A549 (cell line): ENCODE data around the gene TMC4. TPM values are rescaled to one million over a fixed set of nuclear protein-coding genes. Genes with fewer than 3 reads are reported as not detected.
"Not testable (repeated sequence)": the region's sequence is repeated elsewhere in the genome, so short reads cannot be mapped to it uniquely, and the experiment has no call there.

Source experiments
- ATAC-seq, 2 experiments: fragments of 200-7000 bp in 1 of 2; fragments of >200 bp in 1 of 2; cut with Nextera tagmentation in 1 of 2; cut with Tn5 transposase in 1 of 2; 3 replicates each; pipeline versions ENCODE4 v1.8.0 to v1.9.1; 2018 to 2020; ENCODE audit warnings: mild to moderate bottlenecking in 1 of 2, moderate library complexity in 1 of 2
- CTCF ChIA-PET: fragments of 300-600 bp; sonication (Branson Sonifier 250); formaldehyde crosslinking; extraction: SDS; loops from one replicate; lab custom pipeline; 2021; ENCODE audit warnings: antibody characterized with exemption, inconsistent platforms; lab: Yijun Ruan, JAX
- POLR2A ChIA-PET: fragments of 350-600 bp; formaldehyde crosslinking; extraction: SDS; loops from one replicate; lab custom pipeline; 2021; ENCODE audit warnings: antibody characterized with exemption, inconsistent platforms; lab: Yijun Ruan, JAX
- DNase-seq, 2 experiments: peaks; one replicate each; pipeline versions ENCODE4 v3.0.0 to v3.0.0-alpha.2; 2011 to 2016; ENCODE audit warnings: low read depth in 1 of 2, low spot score in 1 of 2
- FAIRE-seq: peaks from 2 replicates; lab custom pipeline; 2011; peaks lifted over from hg19 to GRCh38; lab: Jason Lieb, UNC
- H3K27ac ChIP-seq, 2 experiments: fragments of >200 bp; sonication (Bioruptor Twin); formaldehyde crosslinking; 3 replicates each; pipeline ENCODE4 v1.5.1; 2016 to 2017
- H3K4me1 ChIP-seq: fragments of >200 bp; sonication (Bioruptor Twin); formaldehyde crosslinking; 3 replicates; pipeline ENCODE4 v1.6.1; 2016
- H3K4me2 ChIP-seq: fragments of >200 bp; sonication (Bioruptor Twin); formaldehyde crosslinking; 3 replicates; pipeline ENCODE4 v1.6.1; 2016
- H3K4me3 ChIP-seq: fragments of >200 bp; sonication (Bioruptor Twin); formaldehyde crosslinking; 3 replicates; pipeline ENCODE4 v1.5.1; 2016
- H3K9me3 ChIP-seq: fragments of >200 bp; sonication (Bioruptor Twin); formaldehyde crosslinking; 3 replicates; pipeline ENCODE4 v1.6.1; 2016
- BHLHE40 ChIP-seq: IDR thresholded peaks from 2 replicates; pipeline ENCODE4 v1.6.1; 2012; ENCODE audit warnings: low read depth, low read length, inconsistent platforms
- EHF ChIP-seq: fragments of 250-450 bp; sonication (Bioruptor Pico); IDR thresholded peaks from 2 replicates; pipeline ENCODE4 v1.5.0; 2020; ENCODE audit warnings: mild to moderate bottlenecking
- EHMT2 ChIP-seq: fragments of 200-600 bp; sonication (generic); IDR thresholded peaks from 2 replicates; pipeline ENCODE4 v1.6.1; 2016; ENCODE audit warnings: antibody characterized with exemption, low read depth, mild to moderate bottlenecking, moderate library complexity
- EP300 ChIP-seq, 2 experiments: fragments of >200 bp; sonication (Bioruptor Twin); formaldehyde crosslinking; IDR thresholded peaks; 2 replicates in 1 of 2; 3 replicates in 1 of 2; pipeline ENCODE4 v1.6.1; 2016 to 2017
- REST ChIP-seq: fragments of 200-600 bp; sonication (generic); IDR thresholded peaks from 2 replicates; pipeline ENCODE4 v1.6.1; 2016; ENCODE audit warnings: antibody characterized with exemption, mild to moderate bottlenecking, moderate library complexity
- TP53 ChIP-seq: fragments of 250-450 bp; sonication (Bioruptor Pico); IDR thresholded peaks from 2 replicates; pipeline ENCODE4 v1.5.0; 2021; ENCODE audit warnings: mild to moderate bottlenecking, moderate library complexity
- ZNF302 ChIP-seq: fragments of 250-450 bp; sonication (Bioruptor Pico); IDR thresholded peaks from 2 replicates; pipeline ENCODE4 v1.9.0; 2021; ENCODE audit warnings: inconsistent platforms, mild to moderate bottlenecking, moderate library complexity
- WGBS: methylation state at CpG from one replicate; pipeline ENCODE4 v1.1.6; 2017; ENCODE audit errors: missing lambda C conversion rate; 5-methylcytosine and 5-hydroxymethylcytosine counted together
- polyA plus RNA-seq, 4 experiments: library from polyadenylated mRNA; depleted of rRNA in 3 of 4; stranded (reverse); fragments of >200 nt; fragmentation: RNase III in 1 of 4; extraction: RNeasy Plus Mini Kit Qiagen cat#74134 plus additional on column Dnase treatment in 1 of 4; gene quantifications; 2 replicates in 3 of 4; 3 replicates in 1 of 4; pipeline ENCODE4 v1.2.3, GENCODE V29; 2011 to 2017
- TF ChIP-seq, protein P1 (sequence below): fragments of 250-450 bp; sonication (Bioruptor Pico); IDR thresholded peaks from 2 replicates; pipeline ENCODE4 v1.5.0; 2021; ENCODE audit warnings: mild to moderate bottlenecking, moderate library complexity, borderline replicate concordance
- TF ChIP-seq, protein P2 (sequence below): fragments of 250-450 bp; sonication (Bioruptor Pico); IDR thresholded peaks from 2 replicates; pipeline ENCODE4 v1.5.0; 2020; ENCODE audit warnings: low read depth, mild to moderate bottlenecking, moderate library complexity

The TMC4 gene
- polyA plus RNA-seq, 2 of the 4 experiments (the other 2 are of a cell fraction) = 0.84 to 0.85 TPM

- H3K4me1 ChIP-seq, ATAC-seq, H3K9me3 ChIP-seq, H3K27ac ChIP-seq, DNase-seq, H3K4me2 ChIP-seq, POLR2A ChIA-PET, FAIRE-seq, H3K4me3 ChIP-seq: not testable (repeated sequence)
- 95% methylated on average over 12 of the region's 12 CpGs for WGBS
- CTCF ChIA-PET = interaction anchor here (0.9 to 2.2 kb wide), 2 partner anchors 27 to 72 kb away, joined by 3 to 8 read pairs; no protein-coding TSS in a partner anchor
Observed at GRCh38 chr19:54194463-54194862, 21.5 kb upstream of the TMC4 start.

- CTCF ChIA-PET = interaction anchor here (1.2 to 17.2 kb wide), 4 partner anchors 11 to 43 kb away, joined by 3 to 295 read pairs (median 6); partner anchors contain the start of gene TMC4
- POLR2A ChIA-PET = interaction anchor here (5.0 kb wide), 1 partner anchor 8 kb away, joined by 132 read pairs; the partner anchor contains the start of gene RPS9
Observed at GRCh38 chr19:54193011-54193410, 20.1 kb upstream of the TMC4 start.

DNA sequence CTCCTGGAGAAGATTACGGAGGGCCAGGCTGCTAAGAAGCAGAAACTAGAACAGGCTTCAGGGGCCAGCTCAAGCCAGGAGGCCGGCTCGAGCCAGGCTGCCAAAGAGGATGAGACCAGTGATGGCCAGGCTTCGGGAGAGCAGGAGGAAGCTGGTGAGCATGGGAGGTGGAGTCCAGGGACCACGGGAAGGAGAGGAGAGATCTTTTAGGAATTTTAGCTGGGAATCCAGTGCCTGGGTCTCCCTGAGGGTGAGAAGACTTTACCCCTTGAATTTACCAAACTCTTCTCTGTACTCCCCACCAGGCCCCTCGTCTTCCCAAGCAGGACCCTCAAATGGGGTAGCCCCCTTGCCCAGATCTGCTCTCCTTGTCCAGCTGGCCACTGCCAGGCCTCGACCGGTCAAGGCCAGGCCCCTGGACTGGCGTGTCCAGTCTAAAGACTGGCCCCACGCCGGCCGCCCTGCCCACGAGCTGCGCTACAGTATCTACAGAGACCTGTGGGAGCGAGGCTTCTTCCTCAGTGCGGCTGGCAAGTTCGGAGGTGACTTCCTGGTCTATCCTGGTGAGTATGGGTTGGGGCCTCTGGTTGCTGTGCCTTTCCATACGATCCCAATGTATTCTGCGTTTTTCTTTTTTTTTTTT is 19.0 kb upstream of the TMC4 start:
- peaks cover 20% of the 10 kb centered on the region for H3K4me1 ChIP-seq
- CTCF ChIA-PET = interaction anchor here (1.2 to 17.2 kb wide), 6 partner anchors 8 to 74 kb away, joined by 3 to 295 read pairs (median 6); partner anchors contain the start of gene TMC4
- ATAC-seq (no peak), DNase-seq (no peak)
- peak overlapping the region; percentile 91 to 94 for H3K27ac ChIP-seq
- 65% methylated on average over 19 of the region's 19 CpGs for WGBS
- H3K4me3 ChIP-seq = peak overlapping the region; percentile 80
- H3K9me3 ChIP-seq = no peaks in the 10 kb centered on the region
- H3K4me2 ChIP-seq = peak overlapping the region; percentile 89
- TF ChIP-seq EHF (no peak), TP53 (CRISPR knock-in tag) (no peak), EHMT2 (no peak), EP300 (IDR thresholded peaks at IDR 0.05) (no peak), BHLHE40 (no peak), ZNF302 (CRISPR knock-in tag) (no peak), REST (no peak)
- TF ChIP-seq, protein P1, sequence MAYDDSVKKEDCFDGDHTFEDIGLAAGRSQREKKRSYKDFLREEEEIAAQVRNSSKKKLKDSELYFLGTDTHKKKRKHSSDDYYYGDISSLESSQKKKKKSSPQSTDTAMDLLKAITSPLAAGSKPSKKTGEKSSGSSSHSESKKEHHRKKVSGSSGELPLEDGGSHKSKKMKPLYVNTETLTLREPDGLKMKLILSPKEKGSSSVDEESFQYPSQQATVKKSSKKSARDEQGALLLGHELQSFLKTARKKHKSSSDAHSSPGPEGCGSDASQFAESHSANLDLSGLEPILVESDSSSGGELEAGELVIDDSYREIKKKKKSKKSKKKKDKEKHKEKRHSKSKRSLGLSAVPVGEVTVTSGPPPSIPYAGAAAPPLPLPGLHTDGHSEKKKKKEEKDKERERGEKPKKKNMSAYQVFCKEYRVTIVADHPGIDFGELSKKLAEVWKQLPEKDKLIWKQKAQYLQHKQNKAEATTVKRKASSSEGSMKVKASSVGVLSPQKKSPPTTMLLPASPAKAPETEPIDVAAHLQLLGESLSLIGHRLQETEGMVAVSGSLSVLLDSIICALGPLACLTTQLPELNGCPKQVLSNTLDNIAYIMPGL (CRISPR knock-in tag) = no peak
- TF ChIP-seq, all 56 proteins: peak for 0
- POLR2A ChIA-PET = interaction anchor here (3.3 to 5.0 kb wide), 3 partner anchors 9 to 18 kb away, joined by 33 to 132 read pairs (median 55); partner anchors contain the start of gene RPS9
- FAIRE-seq = no peak

More at GRCh38 chr19:54193011-54193410, 20.1 kb upstream of the TMC4 start:
- WGBS = 86% methylated on average over 11 of the region's 11 CpGs
- Histone ChIP-seq H3K9me3 (no peaks in the 10 kb centered on the region), H3K27ac (no peak overlapping the region), H3K4me1 (peaks cover 13% of the 10 kb centered on the region), H3K4me3 (no peak overlapping the region), H3K4me2 (no peak overlapping the region)
- TF ChIP-seq, protein P2, sequence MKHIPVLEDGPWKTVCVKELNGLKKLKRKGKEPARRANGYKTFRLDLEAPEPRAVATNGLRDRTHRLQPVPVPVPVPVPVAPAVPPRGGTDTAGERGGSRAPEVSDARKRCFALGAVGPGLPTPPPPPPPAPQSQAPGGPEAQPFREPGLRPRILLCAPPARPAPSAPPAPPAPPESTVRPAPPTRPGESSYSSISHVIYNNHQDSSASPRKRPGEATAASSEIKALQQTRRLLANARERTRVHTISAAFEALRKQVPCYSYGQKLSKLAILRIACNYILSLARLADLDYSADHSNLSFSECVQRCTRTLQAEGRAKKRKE (CRISPR knock-in tag) = no peak
- DNase-seq = no peak
- no peak for FAIRE-seq
- ATAC-seq = no peak
